Mesenchymal stem cell (in vitro differentiated cells and primary cell): Measurements from ENCODE around the gene SSH2.

ENCODE experiments used
- DNase-seq: peaks from one replicate; pipeline ENCODE4 v3.0.0-alpha.2; 2013
- H2AFZ ChIP-seq: one replicate; pipeline ENCODE4 v1.6.1; 2013; ENCODE audit warnings: low read depth, mild to moderate bottlenecking, control low read depth, inconsistent platforms, low read length, moderate library complexity
- H2AK5ac ChIP-seq: 2 replicates; pipeline ENCODE4 v1.6.1; 2013; ENCODE audit warnings: low read length, moderate library complexity, mild to moderate bottlenecking, inconsistent platforms; ENCODE audit not compliant: severe bottlenecking
- H2BK120ac ChIP-seq: one replicate; pipeline ENCODE4 v1.6.1; 2013; ENCODE audit warnings: low read depth, mild to moderate bottlenecking, inconsistent platforms, low read length, moderate library complexity
- H2BK12ac ChIP-seq, 2 experiments: one replicate each; pipeline ENCODE4 v1.6.1; 2013; ENCODE audit warnings: inconsistent platforms in 2 of 2, low read length in 2 of 2, mild to moderate bottlenecking in 2 of 2, moderate library complexity in 2 of 2, control low read depth in 1 of 2
- H2BK15ac ChIP-seq: one replicate; pipeline ENCODE4 v1.6.1; 2013; ENCODE audit warnings: mild to moderate bottlenecking, low read depth, inconsistent platforms; ENCODE audit not compliant: poor library complexity, severe bottlenecking
- H2BK5ac ChIP-seq: 2 replicates; pipeline ENCODE4 v1.6.1; 2013; ENCODE audit warnings: low read depth, mild to moderate bottlenecking, low read length, control low read depth, inconsistent platforms; ENCODE audit not compliant: poor library complexity, severe bottlenecking
- H3K14ac ChIP-seq, 2 experiments: one replicate each; pipeline ENCODE4 v1.6.1; 2013; ENCODE audit warnings: inconsistent platforms in 2 of 2, low read length in 2 of 2, control low read depth in 1 of 2, mild to moderate bottlenecking in 1 of 2, moderate library complexity in 1 of 2
- H3K18ac ChIP-seq, 2 experiments: one replicate each; pipeline ENCODE4 v1.6.1; 2013; ENCODE audit warnings: inconsistent platforms in 2 of 2, low read length in 2 of 2, control low read depth in 1 of 2, low read depth in 1 of 2, mild to moderate bottlenecking in 1 of 2
- H3K23ac ChIP-seq, 2 experiments: one replicate each; pipeline ENCODE4 v1.6.1; 2013; ENCODE audit warnings: inconsistent platforms in 2 of 2, low read length in 2 of 2, mild to moderate bottlenecking in 2 of 2, moderate library complexity in 2 of 2, control low read depth in 1 of 2
- H3K27ac ChIP-seq: 2 replicates; pipeline ENCODE4 v1.5.1; 2013; ENCODE audit warnings: mild to moderate bottlenecking, moderate library complexity, low read length, control low read depth, inconsistent platforms; ENCODE audit not compliant: poor library complexity, severe bottlenecking
- H3K27me3 ChIP-seq, 2 experiments: 2 replicates each; pipeline versions ENCODE4 v1.6.1 to v1.7.0; 2013; ENCODE audit warnings: low read length in 2 of 2, mild to moderate bottlenecking in 2 of 2, moderate library complexity in 2 of 2, control low read depth in 1 of 2, inconsistent platforms in 1 of 2; ENCODE audit not compliant: control insufficient read depth in 1 of 2, insufficient read depth in 1 of 2
- H3K36me3 ChIP-seq, 2 experiments: 2 replicates each; pipeline versions ENCODE4 v1.6.1 to v1.7.0; 2013; ENCODE audit warnings: low read length in 2 of 2, control low read depth in 1 of 2, inconsistent platforms in 1 of 2, low read depth in 1 of 2, mild to moderate bottlenecking in 1 of 2; ENCODE audit not compliant: insufficient read depth in 2 of 2, control insufficient read depth in 1 of 2
- H3K4ac ChIP-seq, 2 experiments: one replicate each; pipeline ENCODE4 v1.6.1; 2013; ENCODE audit warnings: inconsistent platforms in 2 of 2, low read length in 2 of 2, mild to moderate bottlenecking in 2 of 2, moderate library complexity in 2 of 2, control low read depth in 1 of 2, low read depth in 1 of 2
- H3K4me1 ChIP-seq: 2 replicates; pipeline ENCODE4 v1.6.1; 2013; ENCODE audit warnings: low read depth, low read length, control low read depth; ENCODE audit not compliant: control insufficient read depth, insufficient read depth
- H3K4me2 ChIP-seq: 2 replicates; pipeline ENCODE4 v1.6.1; 2013; ENCODE audit warnings: low read length, mild to moderate bottlenecking, inconsistent platforms; ENCODE audit not compliant: poor library complexity, severe bottlenecking
- H3K4me3 ChIP-seq, 2 experiments: 2 replicates each; pipeline versions ENCODE4 v1.5.1 to v1.7.0; 2013; ENCODE audit warnings: low read length in 2 of 2, mild to moderate bottlenecking in 2 of 2, control low read depth in 1 of 2, low read depth in 1 of 2; ENCODE audit not compliant: insufficient read depth in 1 of 2
- H3K79me1 ChIP-seq: replicated peaks from 2 replicates; pipeline ENCODE4 v1.6.1; 2013; ENCODE audit warnings: mild to moderate bottlenecking, control low read depth, low read length, inconsistent platforms; ENCODE audit not compliant: poor library complexity, severe bottlenecking
- H3K9ac ChIP-seq: 2 replicates; pipeline ENCODE4 v1.7.0; 2013; ENCODE audit warnings: mild to moderate bottlenecking, low read length, moderate library complexity
- H3K9me3 ChIP-seq: 2 replicates; pipeline ENCODE4 v1.7.0; 2013; ENCODE audit warnings: mild to moderate bottlenecking, low read length; ENCODE audit not compliant: control insufficient read depth
- H4K8ac ChIP-seq: one replicate; pipeline ENCODE4 v1.6.1; 2013; ENCODE audit warnings: inconsistent platforms, mild to moderate bottlenecking, low read length, moderate library complexity
- H4K91ac ChIP-seq: one replicate; pipeline ENCODE4 v1.6.1; 2013; ENCODE audit warnings: mild to moderate bottlenecking, low read length, inconsistent platforms
- WGBS: methylation state at CpG from one replicate; pipeline ENCODE4 v1.1.7; 2013; ENCODE audit warnings: mixed read lengths; 5-methylcytosine and 5-hydroxymethylcytosine counted together

Gene SSH2

GRCh38 chr17:29761040-29761761 is 168.8 kb downstream of the SSH2 start:
- peak overlapping the region; percentile 78 for H4K91ac ChIP-seq
- H3K9me3 ChIP-seq, result no peaks in the 10 kb centered on the region
- H3K4me2 ChIP-seq, result peak overlapping the region; percentile 90
- H2BK5ac ChIP-seq, result no peak overlapping the region
- peak; percentile 90 for DNase-seq
- peak overlapping the region; percentile 36 for H2AFZ ChIP-seq
- peak overlapping the region; percentile 38 for H3K27ac ChIP-seq
- peaks cover 12% of the 10 kb centered on the region for H3K79me1 ChIP-seq
- no peaks in the 10 kb centered on the region for H3K36me3 ChIP-seq
- H2BK15ac ChIP-seq, result no peak overlapping the region
- H4K8ac ChIP-seq, result peak overlapping the region; percentile 84
- no peaks in the 10 kb centered on the region for H3K27me3 ChIP-seq
- peak overlapping the region in 1 of 2 experiments; percentile 9 for H3K23ac ChIP-seq
- peak overlapping the region; percentile 40 to 71 for H3K4ac ChIP-seq
- peak overlapping the region in 1 of 2 experiments; percentile 44 for H3K14ac ChIP-seq
- no peak overlapping the region for H2AK5ac ChIP-seq
- no peaks in the 10 kb centered on the region for H3K4me1 ChIP-seq
- no peak overlapping the region for H2BK120ac ChIP-seq
- WGBS, result under 1% methylated on average over 52 of the region's 73 CpGs
- peak overlapping the region; percentile 90 for H3K9ac ChIP-seq
- peak overlapping the region; percentile 78 to 96 for H3K4me3 ChIP-seq
- H3K18ac ChIP-seq, result peak overlapping the region; percentile 70 to 75
- peak overlapping the region in 1 of 2 experiments; percentile 29 for H2BK12ac ChIP-seq

DNA sequence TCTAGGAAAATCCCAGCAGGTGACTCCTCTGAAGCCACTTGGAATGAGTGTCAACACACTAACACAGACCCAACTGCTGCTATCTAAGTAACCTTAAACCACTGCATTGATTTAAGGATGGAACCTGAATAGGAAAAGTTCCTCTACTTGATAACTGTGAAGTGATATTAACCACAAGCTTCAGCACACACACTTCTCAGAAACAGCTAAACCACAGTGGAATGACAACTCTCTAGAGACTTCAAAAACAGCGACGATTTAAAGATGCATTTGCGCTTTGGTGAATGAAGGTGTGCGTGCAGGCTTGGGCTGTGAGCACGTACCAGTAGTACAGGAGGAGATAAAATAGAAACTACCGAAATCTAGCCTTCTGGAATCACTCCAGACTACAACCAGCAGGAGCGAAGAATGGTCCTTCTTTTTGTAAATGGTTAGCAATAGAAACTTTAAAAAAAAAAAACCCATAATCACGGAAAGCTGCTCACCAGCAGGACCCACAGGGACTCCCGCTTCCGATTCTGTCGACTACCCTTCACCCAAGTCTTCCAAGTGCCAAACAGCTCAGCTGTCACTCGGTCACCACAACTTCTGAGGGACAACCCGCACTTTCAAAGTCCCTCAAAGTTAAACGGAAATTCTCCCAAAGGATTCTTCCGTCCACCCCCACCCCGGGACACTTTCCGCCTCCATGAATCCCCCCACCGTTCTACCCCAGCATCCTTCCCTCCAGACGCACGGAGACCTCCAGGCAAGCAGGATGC is 169.6 kb downstream of the SSH2 start:
- Histone ChIP-seq H3K23ac (no peak overlapping the region), H2AK5ac (no peak overlapping the region), H2BK120ac (no peak overlapping the region), H3K9ac (peak overlapping the region; percentile 90), H4K8ac (no peak overlapping the region), H3K27me3 (no peaks in the 10 kb centered on the region), H3K27ac (peak overlapping the region; percentile 38), H2BK12ac (no peak overlapping the region), H2BK15ac (no peak overlapping the region), H3K4me3 (peak overlapping the region; percentile 78 to 96), H2AFZ (no peak overlapping the region), H3K36me3 (no peaks in the 10 kb centered on the region), H3K18ac (peak overlapping the region; percentile 61 to 75), H4K91ac (no peak overlapping the region), H3K4ac (peak overlapping the region in 1 of 2 experiments; percentile 13), H2BK5ac (no peak overlapping the region), H3K9me3 (no peaks in the 10 kb centered on the region), H3K4me1 (no peaks in the 10 kb centered on the region), H3K4me2 (peak overlapping the region; percentile 90), H3K14ac (no peak overlapping the region), H3K79me1 (peaks cover 12% of the 10 kb centered on the region)
- 4% methylated on average over 16 of the region's 20 CpGs for WGBS
- peak; percentile 58 for DNase-seq

DNA sequence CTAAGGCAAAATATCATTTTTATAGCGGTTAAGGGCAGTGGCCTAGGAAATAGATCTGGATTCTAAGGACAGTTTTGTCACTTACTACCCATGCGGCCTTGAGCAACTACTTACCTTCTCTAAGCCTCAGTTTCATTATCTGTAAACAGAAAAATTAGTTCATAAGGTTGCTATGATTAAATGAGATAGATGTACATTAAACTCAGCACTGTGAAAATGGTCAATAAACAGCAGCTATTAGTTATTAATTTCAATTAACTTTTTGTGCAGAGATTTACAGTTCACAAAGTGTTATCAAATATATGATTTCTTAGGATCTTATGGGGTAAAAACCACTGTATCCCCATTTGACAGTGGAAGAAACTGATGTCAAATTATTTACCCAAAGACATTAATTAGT is 171.8 kb downstream of the SSH2 start:
- Histone ChIP-seq H2AK5ac (no peak overlapping the region), H3K4me1 (no peaks in the 10 kb centered on the region), H3K18ac (no peak overlapping the region), H2BK5ac (no peak overlapping the region), H3K79me1 (peaks cover 12% of the 10 kb centered on the region), H2AFZ (no peak overlapping the region), H3K9me3 (no peaks in the 10 kb centered on the region), H3K27ac (no peak overlapping the region), H2BK120ac (no peak overlapping the region), H3K9ac (no peak overlapping the region), H3K23ac (no peak overlapping the region), H3K27me3 (no peaks in the 10 kb centered on the region), H2BK12ac (no peak overlapping the region), H3K4ac (no peak overlapping the region), H3K14ac (no peak overlapping the region), H4K91ac (no peak overlapping the region), H3K36me3 (peaks cover 3 to 6% of the 10 kb centered on the region in 2 experiments), H4K8ac (no peak overlapping the region), H2BK15ac (no peak overlapping the region), H3K4me2 (no peak overlapping the region), H3K4me3 (no peak overlapping the region)
- no peak for DNase-seq
- no CpG with 5 or more reads among the region's 2 CpGs for WGBS

DNA sequence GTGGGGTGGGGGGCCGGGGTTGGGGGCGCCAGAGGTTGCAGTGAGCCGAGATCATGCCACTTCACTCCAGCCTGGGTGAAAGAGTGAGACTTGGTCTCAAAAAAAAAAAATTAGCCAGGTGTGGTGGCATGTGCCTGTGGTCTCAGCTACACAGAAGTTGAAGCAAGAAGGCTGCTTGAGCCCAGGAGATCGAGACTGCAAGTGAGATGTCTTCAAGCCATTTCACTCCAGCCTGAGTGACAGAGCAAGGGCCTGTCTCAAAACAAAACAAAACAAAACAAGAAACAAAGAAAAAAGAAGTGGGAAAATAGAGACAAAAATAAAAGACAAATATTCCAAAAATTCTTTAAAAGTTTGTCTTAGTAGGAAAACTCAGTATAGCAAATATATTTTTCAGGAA is 172.2 kb downstream of the SSH2 start:
- no peak overlapping the region for H3K14ac ChIP-seq
- no peak overlapping the region for H2BK120ac ChIP-seq
- no peak overlapping the region for H2AFZ ChIP-seq
- no peaks in the 10 kb centered on the region for H3K9me3 ChIP-seq
- H3K36me3 ChIP-seq, result peaks cover 5 to 10% of the 10 kb centered on the region in 2 experiments
- H3K4me3 ChIP-seq, result no peak overlapping the region
- H2AK5ac ChIP-seq, result no peak overlapping the region
- no peak overlapping the region for H2BK12ac ChIP-seq
- H3K4me1 ChIP-seq, result no peaks in the 10 kb centered on the region
- 90% methylated on average over 2 of the region's 4 CpGs for WGBS
- H3K9ac ChIP-seq, result no peak overlapping the region
- H4K91ac ChIP-seq, result no peak overlapping the region
- H2BK5ac ChIP-seq, result no peak overlapping the region
- H3K27ac ChIP-seq, result no peak overlapping the region
- no peak for DNase-seq
- no peak overlapping the region for H3K4ac ChIP-seq
- peaks cover 12% of the 10 kb centered on the region for H3K79me1 ChIP-seq
- H3K23ac ChIP-seq, result no peak overlapping the region
- no peak overlapping the region for H4K8ac ChIP-seq
- no peak overlapping the region for H3K4me2 ChIP-seq
- H2BK15ac ChIP-seq, result no peak overlapping the region
- no peaks in the 10 kb centered on the region for H3K27me3 ChIP-seq
- no peak overlapping the region for H3K18ac ChIP-seq
